HG03439 (cell line): Measurements from ENCODE around the gene IL1R2.

ENCODE experiments used
- ATAC-seq: cut with Tn5 transposase; IDR thresholded peaks from one replicate; pipeline ENCODE4 v1.9.1; 2021; ENCODE audit warnings: mild to moderate bottlenecking, moderate library complexity; ENCODE audit not compliant: unreplicated experiment

IL1R2 gene

DNA sequence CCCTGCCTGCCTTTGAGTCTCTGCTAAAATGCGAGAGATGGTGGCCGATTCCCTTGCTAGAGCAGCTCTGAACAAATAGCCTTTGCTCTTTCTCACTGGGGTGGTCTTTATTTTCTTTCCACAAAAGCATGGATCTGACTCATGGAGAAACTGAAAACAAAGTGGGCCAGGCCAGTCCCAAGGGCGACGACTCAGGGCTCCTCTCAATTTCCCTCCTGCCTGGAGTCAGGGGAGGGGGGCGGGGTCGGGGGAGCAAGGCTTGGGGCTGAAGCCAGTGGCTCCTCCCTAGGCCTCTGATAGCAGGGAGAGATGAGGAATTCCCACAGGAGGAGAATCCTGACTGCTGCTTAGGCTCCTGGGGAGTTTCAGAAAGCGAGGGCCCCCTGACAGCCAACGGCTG lies 17.1 kb upstream of the IL1R2 start:
- ATAC-seq, result no peak

DNA sequence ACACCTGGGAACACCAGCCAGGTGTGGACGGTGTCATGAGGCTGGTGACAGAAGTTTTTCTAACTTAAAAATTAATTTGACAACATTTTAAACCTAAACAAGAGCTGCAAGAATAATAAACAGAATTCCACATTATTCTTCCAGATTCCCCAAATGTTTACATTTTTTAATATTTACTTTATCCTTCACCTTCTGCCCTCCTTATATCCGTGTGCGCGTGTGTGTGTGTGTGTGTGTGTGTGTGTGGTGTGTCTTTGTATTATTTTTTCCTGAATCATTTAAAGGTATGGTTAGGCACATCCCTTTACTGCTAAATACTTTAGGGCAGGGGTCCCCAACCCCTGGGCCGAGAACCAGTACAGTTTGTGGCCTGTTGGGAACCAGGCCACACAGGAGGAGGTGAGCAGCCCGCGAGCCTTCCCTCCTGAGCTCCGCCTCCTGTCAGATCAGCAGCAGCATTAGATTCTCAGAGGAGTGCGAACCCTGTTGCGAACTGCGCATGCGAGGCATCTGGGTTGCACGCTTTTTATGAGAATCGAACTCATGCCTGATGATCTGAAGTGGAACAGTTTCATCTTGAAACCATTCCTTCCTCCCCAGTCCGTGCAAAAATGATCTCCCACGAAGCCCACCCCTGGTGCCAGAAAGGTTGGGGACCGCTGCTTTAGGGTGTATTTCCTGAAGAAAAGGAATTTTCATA lies 16.4 kb upstream of the IL1R2 start:
- no peak for ATAC-seq

DNA sequence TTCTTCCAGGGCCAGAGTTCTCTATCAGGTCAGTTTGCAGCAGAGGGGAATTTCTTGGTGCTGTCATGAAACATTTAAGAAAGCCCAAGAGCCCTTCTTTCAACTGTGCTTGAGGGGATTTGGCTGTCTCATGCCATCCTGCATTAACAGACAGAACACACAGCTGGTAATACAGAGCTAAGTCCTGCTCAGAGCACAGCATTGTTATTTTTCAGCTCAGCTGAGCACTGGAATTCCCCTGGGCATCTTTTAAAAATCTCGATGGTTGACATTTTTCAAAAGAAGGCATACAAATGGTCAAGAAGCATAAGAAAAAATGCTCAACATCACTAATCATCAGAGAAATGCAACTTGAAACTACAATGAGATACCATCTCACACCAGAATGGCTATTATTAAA lies 14.9 kb upstream of the IL1R2 start:
- ATAC-seq, result no peak

DNA sequence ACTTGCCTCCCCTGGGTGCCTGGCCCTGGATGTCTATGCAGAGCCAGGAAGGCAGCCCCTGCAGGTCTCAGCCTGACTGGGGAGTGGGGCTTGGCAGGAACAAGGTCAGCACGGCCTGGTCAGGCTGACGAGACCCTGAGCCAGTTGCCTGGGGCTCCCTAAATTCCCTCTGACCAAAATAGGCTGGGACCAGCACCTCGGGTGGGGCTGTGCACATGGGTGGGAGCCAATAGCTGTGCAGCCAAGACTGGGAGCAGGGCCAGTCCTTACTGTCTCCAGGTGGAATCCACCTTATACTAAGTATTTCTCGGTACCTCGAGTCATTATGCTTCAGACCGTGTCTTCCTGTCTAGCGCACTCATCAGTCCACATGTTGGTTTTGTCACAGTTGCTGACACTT lies 11.4 kb upstream of the IL1R2 start:
- ATAC-seq, result no peak

DNA sequence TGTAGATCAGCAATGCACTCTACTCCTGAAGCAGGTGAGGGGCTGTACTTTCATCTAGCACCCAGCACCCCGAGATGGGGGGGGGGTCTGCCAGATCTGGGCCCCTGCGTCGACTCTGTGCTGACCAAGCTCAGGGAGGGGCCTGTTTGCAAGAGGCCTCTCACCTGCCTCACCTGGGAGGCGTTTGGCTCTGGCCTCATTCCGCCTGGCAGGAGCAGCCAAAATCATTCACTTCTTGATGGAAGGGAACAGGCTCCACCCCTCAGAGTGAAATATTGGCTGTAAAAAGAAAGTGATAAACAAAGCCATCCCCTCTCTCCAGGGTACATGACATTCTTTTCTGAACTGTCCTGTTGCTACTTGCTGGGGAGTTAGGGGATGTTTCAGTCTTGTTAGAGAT lies 10.7 kb upstream of the IL1R2 start:
- no peak for ATAC-seq

DNA sequence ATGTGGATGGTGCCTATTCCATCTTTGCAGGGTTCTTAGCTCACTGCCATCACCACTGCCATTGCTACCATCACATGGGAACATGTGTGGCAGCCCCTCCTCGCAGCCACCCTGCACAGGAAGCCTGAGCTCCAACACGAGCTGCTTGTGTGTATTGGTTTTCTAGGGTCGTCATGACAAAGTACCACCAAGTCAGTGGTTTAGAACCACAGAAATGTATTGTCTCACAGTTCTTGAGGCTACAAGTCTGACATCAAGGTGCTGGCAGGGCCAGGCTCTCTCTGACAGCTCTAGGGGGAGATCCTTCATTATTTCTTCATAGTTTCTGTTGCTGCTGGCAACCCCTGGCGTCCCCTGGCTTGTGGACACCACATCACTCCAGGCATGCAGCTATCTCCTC lies 10.3 kb upstream of the IL1R2 start:
- no peak for ATAC-seq

DNA sequence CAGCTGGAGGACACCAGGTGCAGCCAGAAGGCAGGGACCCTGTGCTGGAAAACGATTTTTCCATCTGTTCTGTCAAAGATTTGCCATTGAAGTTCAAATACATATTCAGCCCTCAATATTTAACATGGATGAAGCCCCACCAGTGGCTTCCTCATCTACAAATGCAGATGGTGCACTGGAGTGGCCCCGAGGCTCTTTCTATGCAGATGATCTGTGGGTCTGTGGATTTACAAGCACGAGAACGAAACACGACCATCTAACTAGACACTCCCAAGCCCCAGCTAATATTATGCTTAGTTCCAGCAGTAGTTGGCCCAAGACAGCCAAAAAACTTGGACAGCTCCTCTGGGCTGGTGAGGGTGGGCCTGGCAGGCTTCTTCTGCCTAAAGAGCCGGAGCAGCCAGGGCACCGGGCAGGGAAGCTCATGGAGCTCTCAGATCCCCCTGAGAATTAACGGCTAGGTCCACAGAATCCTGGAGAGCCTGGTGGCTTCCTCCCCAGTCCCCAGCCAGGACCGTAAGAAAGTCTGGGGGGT lies 9.2 kb upstream of the IL1R2 start:
- ATAC-seq, result no peak

DNA sequence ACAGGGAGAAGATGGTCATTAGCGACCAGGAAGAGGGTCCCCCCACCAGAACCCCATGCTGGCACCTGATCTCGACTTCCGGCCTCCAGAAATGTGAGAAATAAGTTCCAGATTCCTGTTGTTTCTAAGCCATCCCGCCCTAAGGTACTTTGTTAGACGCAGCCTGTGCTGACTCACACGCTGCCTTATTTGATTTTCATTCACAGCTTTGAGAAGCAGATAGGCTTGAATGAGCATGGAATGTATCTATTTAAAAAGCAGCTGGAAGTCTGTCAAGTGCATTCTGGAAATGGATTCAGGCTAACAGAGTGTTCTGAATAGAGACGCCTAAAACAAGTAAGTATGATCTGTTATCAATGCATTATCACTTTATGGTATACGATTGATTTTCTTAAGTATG lies 8.3 kb upstream of the IL1R2 start:
- no peak for ATAC-seq

DNA sequence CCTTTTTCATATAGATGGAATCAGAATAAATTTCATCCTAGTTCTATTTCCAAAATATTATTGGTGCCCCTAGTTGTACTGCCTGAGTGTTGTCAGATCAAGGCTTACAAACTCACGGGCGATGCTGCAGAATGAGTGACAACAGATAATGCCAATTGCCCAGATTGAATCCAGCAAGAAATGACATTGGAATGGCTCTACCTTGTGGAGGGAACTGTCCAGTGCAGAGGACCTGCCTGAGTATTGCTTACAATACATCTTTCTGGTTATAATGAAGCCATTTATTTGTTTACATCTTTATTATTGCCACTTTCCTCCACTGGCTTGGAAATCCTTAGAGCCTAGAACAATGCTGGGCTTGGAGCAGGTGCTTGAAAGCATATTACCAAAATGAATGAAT lies 7.8 kb upstream of the IL1R2 start:
- ATAC-seq, result no peak

DNA sequence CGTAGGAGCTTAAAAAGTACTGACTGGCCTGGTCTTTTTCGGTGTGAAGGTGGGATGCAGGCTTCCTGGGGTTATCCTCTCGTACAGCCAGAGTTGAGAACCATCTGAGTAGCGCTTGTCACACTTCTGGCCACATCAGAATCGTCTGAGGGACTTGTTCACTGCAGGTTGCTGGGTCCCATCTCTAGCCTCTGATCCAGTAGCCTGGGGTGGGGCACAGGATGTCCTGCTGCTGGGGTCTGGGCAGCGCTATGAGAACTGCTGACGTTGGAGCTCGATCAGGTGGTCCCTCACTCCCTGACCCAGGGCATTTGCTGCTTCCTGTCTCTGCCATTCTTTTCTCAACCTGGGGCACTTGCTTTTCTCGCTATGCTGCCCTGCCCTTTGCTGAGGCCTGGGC lies 7.1 kb upstream of the IL1R2 start:
- ATAC-seq, result no peak

DNA sequence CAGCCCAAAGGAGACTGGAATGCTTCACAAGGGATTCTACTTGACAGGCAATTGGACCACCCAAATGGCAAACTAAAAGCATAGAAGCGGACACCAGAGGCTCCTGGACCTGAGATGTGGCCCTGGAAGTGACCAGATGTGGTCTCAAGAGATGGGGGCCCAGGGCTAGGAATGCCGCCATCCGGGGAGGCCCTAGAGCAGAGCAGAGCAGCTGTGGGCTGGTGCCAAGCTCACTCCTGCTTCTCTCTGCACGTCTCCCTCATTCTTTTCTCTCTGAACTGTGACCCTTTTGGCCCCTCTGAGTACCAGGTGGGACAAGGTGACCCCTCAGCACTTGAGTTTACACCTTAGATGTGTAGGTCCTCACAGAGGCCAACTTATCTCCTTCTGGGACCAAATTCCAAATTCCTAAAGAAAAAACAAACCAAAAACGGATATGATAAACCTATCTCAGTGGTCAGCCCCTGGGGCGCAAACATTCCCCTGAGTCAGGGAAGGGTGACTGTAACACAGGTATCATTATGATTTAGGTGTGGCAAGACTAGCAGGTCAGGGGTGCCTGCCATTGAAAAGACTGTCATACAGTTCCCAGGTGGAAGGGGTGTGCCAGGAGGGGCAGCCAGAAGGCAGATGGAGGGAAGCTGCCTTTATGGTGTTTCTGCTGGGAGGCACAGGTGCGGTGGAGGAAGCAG lies 6.5 kb upstream of the IL1R2 start:
- no peak for ATAC-seq

DNA sequence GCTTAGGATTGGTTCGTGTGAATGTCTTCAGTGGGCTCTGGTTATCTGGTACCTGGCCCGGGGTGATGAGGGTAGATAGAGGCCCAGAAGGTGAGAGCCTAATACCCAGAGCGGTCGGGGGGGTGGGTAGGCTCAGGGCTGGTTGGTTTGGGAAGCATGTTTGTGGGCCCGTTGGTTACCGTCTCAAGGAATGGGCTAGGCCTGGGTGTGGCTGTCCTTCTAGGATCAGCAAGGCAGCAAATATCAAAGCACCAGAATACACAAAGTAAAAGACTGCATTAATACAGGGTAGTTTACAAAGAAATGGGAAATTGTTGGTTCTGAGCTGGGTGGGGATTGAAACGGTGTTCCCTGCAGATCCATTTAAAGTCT lies 6.0 kb upstream of the IL1R2 start:
- no peak for ATAC-seq

DNA sequence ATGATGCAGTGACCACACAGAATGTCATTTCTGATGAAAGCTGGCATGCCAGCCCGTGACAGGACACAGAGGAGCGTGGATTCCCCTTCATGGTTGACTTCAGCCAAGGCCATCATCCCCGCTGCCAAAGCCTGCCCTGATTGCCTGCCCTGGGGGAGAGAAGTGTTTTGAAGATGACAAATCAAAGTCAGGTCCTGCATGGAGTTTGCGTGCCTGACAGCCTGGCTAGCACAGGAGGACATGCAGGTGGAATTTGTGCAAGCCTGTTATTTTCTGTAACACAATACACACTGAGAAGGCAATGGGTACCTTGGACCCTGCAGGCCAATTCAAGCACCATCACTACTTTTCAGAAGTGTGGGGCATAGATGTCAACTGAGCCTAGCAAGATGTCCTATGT lies 5.4 kb upstream of the IL1R2 start:
- ATAC-seq, result no peak

DNA sequence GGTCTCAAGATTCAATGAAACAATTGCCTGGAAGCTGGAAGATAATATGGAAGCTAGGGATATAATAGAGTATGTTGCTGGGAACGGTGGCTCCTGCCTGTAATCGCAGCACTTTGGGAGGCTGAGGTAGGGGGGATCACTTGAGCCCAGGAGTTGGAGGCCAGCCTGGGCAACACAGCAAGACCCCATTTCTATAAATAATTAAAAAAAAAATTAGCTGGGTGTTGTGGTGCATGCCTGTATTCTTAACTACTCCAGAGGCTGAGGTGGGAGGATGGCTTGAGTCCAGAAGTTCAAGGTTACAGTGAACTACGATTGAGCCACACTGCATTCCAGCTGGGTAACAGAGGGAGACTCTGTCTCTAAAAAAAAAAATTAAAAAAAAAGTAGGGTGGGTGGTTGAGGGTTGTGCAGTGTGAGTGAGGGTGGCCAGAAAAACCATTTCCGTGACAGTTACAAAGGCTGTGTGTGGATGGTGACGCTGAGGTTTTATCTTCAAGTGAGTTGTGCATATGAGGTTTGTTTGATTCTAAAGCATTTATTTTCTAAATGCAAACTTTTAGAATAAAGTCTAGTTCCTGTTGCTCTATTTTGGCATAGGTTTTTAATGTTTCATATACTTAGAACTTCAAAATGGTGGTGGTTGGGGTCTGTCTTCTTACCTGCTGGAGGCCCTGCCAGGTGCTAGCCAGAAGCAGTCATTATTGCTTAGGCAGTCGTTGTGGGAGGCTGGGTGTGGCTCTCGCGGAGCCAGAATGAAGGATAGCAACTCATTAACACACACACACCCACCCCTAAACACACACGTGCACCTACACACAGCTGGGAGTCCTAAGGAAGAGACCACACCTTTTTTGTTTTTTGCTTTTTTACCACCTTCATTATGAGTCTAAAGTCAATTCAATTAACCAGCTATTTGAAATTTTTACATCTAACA lies 4.7 kb upstream of the IL1R2 start:
- no peak for ATAC-seq

DNA sequence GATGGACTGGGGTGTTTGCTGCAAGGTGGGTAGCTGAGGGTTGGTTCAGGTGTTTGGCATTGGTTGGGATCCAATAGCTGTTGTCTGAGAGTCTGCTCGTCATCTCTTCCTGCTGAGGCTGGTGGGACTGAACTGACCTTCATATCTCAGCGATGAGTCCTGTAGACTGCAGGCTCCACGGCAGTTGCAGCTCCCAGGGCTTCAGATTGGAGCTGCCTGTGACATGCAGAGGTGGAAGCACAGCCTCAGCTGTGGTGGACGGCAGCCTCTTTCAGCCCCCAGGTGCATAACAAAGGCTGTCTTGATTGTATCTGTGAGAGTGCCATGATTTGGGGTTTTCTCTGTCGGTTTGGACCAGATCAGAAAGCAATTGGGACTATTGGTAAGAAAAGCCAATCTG lies 3.9 kb upstream of the IL1R2 start:
- ATAC-seq, result no peak

DNA sequence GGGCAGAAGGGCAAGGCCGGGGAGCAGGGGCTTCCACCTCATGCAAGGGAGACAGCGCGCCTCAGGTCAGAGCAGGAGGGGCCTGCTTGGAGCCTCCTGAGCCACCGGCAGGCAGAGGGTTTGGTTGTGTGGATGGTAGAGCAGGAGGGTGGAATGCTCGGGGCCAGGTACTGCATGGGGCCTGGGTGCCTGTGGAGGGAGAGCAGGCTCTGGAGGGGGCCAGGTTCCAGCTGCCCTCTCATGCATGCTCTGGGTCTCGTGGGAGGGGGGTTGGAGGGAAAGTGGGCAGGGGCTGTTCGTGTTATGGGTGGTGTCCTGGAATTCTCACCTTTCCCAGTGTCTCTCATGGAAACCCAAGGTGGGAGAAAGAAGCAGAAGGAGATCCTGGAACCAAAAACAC lies 3.2 kb upstream of the IL1R2 start:
- ATAC-seq, result no peak

DNA sequence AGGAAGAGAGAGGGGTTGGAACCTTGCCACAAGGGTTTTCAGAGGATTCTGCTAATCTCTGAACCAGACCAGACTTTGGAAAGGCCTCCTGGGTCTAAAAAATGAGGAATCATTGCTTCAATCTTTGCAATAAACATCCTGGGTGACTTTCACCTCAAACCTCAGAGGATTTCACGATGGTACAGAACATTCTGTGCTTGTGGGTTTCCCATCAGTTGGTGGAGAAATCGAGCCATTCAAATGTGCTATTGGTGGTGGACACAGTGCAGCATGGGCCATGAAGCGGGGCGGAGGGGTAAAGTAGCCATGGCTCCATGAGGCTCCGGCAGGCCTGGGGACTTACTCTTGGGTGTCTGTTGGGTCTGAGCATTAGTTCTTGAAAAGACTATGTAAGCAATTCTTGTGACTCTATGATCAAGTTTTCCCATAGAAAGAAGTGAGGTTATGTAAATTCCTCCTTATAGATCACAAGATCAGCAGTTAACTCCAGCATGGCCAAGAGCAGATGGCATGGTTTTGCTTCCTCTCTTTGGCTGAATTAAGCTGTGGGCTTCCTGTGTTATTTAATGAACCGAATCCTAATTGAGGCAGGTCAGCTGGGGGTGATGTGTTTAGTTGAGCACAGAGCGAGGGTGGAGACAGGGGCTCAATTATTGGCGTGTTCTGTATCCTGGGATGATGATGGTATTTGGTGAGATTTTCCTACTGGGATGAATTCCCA lies 1.9 kb upstream of the IL1R2 start:
- ATAC-seq, result no peak

DNA sequence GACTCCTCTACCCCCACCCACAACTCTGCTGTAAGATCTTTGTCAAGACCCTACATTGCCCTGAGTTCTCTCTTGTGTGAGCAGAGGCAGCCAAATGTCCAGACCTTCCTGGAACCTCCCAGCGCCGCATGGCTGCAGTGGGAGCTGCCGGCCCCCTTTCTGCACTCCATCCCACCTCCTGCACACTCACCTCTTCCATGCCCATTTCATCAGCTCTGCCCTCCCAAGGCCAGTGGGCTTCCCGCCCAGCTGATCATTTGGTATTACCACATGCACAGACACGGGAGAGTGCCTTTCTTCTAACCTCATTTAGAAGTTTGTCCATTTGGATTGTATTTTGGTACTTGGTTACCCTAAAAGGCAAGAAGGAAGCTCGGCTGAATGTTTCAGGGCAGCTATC lies 2.0 kb downstream of the IL1R2 start:
- no peak for ATAC-seq

DNA sequence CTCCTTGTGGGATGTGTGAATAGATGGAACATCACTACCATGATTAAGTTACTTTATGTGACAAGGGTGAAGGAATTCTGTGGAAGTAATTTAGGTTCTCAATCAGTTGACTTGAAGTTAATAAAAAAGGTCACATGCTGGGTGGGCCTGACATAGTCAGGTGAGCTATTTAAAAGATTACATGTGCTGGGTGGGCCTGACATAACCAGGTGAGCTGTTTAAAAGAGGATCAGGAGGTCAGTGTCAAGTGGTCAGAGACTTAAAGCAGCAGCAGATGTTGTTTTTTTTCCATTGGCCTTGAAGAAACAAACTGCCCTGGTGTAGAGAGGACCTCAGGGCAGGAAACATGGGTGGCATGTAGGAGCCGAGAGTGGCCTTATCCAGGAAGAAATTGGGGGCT lies 3.3 kb downstream of the IL1R2 start:
- ATAC-seq, result no peak

DNA sequence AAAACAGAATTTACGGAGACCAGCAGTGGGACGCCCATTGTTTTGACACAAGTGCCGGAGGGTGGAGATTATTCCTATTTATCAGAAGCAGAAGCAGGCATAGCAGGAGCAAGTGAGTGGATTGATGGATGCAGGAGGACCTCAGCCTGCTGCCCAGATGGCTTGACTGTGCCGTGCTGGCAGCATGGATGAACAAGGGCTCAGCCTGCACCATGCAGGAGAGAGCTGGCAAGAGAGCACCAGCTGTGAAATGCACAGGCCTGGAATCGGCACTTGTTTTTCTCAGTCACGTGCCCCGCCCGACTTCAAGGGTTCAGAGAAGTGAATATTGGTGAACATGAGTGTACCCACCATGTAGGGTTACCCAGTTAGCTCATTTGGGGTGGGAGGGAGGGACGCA lies 4.0 kb downstream of the IL1R2 start:
- no peak for ATAC-seq

DNA sequence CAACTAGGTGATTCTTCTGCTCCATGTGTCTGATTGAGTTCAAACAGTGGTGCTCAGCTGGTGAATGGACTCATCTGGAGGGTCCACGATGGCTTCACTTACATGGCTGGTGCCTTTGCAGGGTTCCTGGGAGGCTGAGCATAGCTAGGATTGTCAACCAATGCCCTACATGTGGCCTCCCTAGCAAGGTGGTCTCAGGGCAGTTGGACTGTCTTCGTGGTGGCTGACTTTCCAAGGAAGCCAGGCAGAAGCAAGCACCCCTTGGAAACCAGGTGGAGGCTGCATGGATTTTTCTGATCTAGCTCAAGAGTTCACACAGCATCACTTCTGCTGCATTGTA lies 6.8 kb downstream of the IL1R2 start:
- ATAC-seq, result no peak
